ENCODE measurements around the gene PAAF1. TPM values are rescaled to one million over a fixed set of nuclear protein-coding genes. Genes with fewer than 3 reads are reported as not detected.

PAAF1 gene
- polyA plus RNA-seq, 12 donors = 28.1 to 66.7 (median 37.4) TPM; not detected in 1

DNA sequence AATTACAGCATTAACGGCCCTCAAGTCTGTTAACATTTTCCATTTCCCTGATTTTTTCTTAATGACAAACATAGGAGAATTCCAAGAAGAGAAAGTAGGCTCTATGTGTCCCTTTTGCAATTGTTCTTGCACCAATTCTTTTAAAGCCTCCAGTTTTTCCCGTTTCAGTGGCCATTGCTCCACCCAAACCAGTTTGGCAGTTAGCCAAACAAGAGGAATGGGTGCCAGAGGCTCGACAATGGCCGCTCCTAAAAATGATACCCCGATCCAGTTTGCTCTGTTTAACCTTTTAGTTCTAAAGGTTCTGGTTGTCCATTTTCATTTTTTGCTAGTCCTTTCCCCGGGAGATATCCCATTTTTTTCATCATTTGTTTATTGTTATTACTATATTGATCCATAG is 67.3 kb downstream of the PAAF1 start:
- DNase-seq = no peak

DNA sequence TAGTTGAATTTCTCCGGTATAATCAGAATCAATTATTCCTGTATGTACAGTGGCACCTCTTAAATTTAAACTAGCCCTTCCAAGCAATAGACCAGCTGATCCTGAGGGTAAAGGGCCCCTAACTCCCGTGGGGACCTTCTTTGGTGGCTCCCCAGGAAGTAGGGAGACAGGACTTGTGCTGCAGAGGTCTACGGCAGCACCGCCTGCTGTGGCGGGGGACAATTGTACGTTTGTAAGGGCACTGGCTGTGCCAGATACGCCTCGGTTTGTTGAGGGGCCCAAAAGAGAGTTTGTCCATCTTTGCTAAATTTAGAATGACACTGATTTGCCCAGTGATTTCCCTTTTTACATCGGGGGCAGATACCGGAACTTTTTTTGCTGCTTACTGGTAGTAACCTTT is 68.1 kb downstream of the PAAF1 start:
- no peak for DNase-seq

DNA sequence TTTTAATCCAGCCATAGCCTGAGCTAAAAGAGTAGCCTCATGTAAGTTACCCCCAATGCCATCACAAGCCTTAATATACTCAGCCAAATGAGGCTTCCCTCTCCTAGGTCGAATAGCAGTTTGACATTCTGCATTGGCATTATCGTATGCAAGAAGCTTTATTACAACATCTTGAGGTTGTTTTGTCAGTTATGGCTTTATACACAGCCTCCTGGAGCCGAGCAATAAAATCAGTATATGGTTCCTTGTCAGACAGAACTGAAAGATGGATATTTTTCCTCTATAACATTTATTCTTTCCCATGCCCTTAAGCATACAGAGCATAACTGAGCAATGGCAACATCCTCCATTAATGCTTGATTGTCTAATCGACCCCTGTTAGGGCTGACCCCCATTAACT is 68.6 kb downstream of the PAAF1 start:
- DNase-seq = no peak

DNA sequence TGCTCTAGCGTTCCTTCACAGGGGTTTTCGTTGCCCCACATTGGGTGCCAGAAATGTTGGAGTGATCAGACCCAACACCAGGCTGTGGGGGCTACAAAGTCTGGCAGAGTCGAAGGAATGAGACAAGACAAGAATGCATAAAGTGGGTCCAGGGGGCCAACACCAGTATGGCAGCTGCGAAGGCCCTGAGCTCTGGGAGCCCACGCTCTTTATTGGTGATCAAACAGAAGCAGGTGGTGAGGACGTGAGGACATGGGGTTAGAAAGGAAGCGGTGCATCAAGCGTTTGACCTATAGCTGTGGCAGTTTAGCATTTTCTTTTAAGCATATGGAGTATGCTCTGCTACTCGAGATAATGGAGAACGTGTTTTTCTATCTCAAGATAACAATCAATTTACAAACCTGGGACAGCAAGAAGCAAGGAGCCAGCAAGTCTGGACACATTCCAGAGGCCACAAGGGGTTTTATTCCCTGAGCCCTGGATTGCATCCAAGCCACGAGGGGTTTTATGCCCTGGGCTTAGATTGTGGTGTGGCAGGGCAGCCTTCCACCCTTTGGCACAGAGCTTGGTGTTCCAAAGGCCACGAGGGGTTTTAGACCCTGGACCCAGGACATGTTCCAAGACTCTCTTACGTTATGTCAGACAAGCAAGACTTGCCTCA is 70.1 kb downstream of the PAAF1 start:
- DNase-seq = no peak

DNA sequence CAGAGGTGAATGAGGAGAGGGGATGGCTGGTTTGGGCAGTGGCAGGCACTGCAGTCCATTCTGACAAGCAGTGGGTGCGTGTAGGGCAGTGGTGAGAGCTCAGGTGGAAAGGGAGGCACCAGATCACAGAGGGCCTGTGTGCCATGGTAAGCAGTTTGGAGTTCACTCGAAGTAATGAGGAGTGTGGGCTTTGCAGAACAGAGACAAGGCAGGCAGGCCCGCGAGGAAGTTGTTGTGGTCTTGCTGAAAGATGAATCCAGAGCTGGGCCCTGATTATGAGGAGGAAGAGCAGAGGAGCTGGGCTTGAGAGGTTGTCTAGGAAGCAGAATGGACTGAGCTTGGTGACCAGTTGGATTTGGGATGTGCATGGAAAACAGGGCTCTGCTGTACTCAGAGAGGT is 72.4 kb downstream of the PAAF1 start:
- DNase-seq = no peak

DNA sequence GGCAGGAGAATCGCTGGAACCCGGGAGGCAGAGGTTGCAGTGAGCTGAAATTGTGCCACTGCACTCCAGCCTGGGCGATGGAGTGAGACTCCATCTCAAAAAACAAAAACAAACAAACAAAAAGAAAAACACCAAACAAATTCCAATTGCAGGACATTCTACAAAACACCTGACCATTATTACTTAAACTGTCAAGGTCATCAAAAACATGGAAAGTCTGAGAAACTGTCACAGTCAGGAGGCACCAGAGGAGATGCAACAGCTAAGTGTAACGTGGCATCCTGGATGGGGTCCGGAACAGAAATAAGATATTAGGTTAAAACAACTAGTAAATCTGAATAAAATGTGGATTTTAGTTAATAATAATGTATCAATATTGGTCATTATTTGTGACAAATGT is 73.1 kb downstream of the PAAF1 start:
- no peak for DNase-seq

DNA sequence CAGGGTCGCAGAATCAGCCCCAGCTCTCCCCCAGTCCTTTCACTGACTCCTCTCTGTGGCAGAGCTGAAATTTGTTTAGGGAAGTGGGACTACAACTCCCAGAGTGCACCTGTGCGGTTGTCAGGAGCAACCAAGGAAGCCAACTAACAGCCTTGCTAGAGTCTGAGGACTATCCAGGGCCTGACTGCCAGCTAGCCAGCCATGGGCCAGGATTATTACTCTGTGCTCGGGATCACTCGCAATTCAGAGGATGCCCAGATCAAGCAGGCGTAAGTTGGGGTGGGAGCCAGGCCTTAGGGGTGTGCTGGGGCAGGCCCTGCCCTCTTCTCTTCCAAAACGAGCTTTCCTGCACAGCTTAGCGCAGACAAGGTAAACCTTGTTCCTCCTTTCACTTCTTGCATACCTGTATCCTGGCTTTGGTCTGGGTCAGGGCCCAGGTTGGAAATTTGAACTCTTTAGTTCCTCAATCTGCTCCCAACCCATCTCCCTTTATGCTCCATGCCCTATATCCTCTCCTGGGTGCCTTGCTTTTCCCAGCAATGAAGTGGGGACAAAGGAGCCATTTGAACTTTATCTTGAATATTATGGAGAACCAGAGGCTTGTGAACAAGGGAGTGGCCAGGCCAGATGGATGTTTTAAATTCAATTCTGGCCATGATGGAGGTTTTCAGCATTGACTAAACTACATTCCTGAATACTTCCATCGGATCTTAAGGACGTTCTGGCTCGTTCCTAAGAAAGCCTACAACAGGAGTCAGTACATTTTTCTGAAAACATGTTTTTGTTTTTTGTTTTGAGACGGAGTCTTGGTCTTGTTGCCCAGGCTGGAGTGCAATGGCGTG is 74.3 kb downstream of the PAAF1 start, which contains the start of gene DNAJB13:
Gene DNAJB13 (plus strand): TSS at position 158 of the 842 bp plus-strand sequence. CDS start 44 bp downstream, at position 202.
- DNase-seq = no peak

DNA sequence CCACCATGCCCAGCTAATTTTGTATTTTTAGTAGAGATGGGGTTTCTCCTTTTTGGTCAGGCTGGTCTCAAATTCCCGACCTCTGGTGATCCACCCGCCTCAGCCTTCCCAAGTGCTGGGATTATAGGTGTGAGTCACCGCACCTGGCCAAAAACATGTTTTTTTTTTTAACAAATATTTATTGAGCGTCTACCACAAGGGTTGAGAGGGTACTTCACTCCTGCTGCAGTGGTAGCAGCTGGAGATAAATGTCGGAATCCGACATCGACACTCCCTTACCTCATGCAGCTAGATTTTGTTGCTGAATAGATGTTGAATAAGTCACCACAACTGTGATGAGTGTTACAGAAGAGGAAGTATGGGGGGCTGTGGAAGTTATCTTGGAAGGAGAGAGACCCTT is 75.0 kb downstream of the PAAF1 start:
- no peak for DNase-seq

DNA sequence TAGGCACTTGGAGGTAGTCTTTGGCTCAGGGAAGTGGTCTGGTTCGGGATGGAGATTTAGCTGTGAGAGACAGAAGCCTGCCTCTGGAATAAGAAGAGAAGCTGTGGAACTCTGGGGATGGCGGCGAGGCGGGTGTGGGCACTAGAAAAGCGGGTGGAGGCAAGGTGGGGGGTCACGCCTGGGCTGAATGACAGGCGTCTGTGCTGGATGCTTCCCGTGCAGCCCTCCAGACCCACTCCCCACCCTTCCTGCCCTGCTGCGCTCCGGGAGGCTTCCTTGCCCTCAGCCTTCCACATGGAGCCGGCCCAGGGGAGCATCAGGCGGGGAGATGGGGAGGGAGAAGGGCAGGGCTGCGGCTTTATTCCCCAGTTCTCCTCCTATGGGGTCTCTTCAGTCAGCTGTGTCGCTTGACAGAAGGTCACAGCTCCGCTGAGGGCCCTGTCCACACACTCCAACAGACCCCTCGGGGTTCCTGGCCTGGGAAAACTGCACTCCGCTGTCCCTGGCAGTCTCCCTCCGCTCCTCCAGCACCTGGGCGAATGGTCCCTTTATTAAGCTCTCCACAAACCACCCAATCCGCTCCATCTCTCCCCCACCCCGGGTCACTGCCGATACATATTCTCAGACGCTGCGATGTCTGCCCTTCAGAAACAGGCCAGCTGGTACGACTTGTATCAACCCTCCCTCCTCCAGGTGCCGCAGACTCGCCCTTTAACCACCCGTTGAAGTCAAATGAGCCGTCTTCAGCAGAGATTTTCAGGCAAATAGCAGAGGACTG is 80.3 kb downstream of the PAAF1 start:
- DNase-seq = no peak

DNA sequence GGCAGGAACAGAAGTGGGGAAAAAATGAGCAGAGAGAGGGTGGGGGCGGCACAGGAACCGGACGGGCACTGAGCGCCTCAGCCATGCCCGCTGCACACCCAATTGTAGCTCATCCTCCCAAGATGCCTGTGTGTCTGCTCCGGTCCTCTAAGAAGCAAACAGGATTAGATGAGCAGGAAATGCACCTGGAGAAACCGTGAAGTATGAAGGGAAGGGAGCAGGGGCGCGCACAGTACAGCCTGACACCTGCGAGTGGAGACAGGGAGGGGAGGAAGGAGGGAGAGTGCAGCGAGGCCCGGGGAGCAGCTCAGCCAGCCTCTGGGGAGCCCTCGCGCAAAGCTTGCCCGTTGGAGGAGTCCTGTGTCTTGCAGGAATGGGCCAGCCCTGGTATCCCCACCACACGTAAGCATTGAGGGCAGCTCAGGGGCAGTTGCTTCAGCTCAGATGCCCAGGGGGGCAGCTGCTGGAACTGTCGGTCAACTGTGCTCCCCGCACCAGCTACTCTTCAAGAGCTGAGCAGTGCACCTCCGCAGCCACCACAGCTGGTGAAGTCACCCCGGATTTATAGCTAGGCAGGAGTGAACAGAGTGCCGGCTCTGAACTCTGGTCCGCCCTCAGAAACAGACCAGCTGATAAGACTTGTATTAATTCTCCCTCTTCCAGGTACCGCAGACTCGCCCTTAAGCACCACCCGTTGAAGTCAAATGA is 81.0 kb downstream of the PAAF1 start:
- DNase-seq = no peak

DNA sequence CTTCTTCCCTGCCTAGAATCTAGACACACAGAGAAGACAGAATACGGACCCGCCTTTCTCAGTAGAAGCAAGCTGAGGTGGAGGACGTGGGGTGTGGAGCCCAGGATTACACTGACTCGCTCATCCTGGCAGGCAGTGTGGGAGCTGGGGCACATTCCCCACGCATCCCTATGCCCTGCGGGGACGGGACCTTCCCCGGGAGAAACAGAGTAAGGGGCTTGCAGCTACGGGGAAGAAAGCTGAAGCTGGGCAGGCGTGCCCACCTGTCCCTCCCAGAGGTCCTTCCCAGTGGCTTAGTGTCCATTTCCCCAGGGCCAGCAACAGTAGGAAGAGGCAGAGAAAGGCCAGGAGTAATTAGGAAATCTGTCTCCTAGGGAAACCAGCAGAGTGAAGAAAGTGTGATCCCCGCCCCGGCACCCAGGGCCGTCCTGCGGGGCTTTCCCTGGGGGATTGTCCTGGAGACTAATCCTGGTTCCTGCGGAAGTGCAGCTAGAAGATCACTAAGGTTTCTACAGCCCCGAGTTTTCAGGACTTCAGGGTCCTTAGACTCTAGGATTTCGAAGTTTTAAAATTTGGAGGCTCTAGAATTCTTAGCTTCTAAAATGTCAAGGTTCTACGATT is 81.8 kb downstream of the PAAF1 start:
- DNase-seq = no peak

DNA sequence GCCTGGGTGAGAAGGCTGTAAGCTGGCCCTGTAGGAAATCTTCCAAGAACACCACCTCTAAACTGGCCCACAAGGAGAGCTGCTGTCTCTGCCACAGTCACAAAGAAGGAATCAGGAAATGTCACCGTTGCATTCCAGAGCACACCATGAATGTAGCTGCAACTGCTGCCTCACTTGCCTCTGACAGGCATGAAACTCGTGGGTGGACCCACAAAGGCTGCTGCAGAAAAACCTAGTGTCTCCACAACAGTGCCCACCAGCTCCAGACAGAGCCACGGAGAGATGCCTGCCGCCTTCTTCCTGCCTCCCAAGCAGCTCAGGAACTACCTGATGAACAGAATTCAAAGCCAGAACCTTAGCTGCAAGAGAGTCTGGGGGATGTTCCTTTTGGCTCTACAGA is 84.5 kb downstream of the PAAF1 start:
- no peak for DNase-seq

DNA sequence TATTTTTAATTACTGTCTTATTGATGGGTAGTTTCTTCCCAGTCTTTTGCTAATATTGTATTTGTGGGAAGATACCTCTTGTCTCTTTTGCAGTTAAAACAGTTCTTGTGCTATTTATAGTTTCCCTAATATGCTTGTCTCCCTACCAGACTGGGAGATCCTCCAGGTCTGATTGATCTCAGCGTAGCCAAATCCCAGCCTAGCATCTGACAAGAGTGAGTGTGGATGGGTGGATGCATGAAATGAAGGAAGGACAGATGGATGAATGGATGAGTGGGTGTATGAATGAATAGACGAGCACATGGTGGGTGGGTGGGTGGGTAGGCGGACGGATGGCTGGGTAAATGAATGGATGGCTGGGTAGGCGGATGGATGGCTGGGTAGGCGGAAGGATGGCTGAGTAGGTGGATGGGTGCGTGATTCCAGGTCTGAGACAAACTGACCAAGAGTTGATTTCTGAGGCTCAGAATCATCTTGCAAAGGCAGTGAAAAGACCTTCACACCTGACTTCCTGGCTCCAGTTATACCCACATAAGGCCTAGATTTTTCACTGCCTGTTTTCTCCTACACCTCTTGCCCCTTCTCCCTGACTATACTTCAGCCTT is 85.4 kb downstream of the PAAF1 start:
- no peak for DNase-seq

DNA sequence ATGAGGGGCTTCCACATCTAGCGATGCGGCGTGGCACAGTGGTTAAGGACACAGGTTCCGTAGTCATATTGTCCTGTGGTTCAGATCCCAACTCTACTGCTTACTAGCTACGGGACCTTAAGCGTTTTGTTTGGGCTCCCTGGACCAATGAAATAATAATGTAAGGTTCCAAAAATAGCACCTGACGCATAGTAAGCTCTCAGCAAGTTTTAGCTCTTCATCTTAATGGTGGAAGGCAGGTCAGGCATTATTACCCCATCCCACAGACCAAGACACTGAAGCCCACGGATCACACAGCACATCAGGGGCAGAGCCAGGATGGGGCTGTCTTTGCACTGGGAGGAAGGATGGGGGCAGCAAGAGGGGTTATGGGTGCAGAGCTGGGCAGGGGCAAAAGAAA is 87.1 kb downstream of the PAAF1 start:
- no peak for DNase-seq

DNA sequence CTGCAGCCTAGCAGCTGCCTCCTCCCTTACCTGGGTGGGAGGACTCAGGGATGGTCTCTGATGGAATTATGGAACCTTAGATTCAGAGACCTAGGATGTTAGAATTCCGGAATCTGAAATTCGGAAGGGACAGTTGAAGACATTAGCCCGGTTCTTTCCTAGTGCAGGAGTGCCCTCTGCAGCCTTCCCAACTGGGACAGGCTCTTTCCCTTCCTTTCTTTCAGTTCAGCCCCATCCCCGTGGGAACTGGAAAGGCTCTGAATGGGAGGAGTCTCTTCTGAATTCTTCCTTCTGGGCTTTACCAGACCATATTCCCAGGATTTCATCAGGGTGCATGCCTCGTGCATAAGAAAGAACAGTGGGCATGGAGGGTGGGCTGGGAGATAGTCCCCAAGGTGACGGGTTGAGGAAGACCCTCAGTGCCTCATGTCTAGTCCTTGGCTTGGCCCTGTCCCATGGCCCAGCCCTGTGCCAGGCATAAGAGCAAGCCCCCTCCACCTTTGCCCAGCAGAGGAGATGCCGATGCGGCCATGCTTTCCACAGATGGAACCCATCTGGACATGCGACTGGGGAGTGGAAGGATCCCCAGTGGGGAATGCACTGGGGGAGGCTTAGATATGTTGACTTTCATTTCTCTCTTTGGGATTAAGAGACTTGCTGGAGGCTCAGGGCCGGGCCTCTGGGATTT is 88.4 kb downstream of the PAAF1 start:
- DNase-seq = no peak

DNA sequence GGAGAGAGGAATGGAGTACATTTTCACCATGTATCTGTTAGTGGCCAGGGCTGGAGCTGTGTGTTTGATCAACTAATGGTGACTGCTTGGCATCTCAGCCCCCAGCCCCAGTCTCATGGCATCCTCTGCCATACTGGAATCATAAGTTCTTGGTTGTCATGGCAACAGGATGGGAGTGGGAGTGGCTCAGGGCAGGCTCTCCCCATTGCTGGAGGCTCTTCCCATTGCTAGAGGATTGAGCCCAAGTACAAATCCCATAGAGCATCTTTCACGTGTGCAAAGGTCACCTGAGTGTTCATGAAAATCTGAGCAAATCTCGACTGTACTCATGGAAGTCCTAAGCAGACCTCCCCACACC is 88.9 kb downstream of the PAAF1 start:
- DNase-seq = no peak

DNA sequence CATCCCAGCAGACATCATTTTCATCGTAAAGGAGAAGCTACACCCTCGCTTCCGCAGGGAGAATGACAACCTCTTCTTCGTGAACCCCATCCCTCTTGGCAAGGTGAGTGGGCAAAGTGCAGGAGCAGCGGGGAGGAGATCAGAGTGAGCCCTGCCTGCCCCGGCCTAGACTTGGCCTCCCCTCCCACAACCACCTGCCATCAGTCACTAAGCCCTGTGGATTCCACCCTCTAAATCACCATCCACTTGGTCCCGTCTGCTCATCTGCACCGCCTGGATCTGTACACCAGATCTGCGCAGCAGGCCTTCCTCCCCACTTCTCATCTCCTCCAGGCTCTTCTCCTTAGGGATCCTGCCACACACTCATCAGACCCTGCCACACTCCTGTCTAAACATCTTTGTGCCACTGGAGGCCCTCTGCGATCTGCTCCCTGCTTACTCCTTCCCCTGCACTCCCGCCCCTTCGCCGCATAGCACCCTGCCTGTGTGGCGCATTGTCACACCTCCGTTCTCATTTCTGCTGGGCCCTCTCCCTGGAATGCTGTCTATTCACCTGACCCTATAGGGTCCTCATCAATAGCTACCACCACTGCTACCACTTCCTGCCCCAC is 91.7 kb downstream of the PAAF1 start:
- DNase-seq = no peak

DNA sequence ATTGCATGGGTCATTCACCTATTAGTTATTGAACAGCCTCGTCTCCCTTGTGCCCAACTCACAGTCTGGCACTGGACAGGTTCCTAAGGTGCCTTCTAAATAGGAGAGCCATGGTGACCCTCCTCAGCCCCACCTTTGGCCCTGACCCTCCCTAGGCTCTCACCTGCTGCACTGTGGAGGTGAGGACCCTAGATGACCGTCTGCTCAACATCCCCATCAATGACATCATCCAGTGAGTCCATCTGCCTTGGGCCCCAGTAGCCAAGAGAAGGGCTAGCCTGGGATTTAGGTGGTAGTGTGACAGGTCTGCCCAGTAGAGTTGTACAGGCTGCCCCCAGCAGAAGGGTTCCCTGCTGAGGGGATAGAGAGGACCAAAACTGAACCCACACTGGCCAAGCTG is 92.3 kb downstream of the PAAF1 start:
- no peak for DNase-seq

DNA sequence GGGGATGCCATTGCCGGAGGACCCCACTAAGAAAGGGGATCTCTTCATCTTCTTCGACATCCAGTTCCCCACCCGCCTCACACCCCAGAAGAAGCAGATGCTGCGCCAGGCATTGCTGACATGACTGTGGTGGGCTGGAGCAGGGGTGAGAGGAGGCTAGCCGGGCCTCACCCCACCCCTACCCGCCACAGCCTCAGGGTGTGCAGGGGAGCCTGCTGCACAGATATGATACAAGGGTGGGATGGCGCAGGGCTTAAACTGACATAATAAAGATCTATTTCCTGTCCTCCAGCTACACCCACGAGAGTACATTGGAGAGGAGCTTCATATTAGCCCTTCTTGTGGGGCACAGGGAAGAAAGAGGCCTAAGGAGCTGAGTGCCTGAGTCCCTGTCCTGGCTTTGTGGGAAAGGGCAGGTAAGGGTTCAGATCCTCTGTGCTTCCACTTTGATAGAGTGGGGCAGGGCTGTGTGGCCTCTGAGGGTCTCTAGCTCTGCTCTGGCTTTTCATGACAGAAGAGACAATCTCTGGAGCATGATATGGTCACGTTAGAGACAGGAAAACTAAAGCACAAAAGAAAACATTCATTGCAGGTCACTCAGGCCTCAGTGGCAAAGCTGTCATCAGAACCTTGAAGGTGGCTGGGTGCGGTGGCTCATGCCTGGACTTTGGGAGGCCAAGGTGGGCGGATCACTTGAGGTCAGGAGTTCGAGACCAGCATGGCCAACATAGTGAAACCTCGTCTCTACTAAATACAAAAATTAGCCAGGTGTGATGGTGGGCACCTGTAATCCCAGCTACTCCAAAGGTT is 93.4 kb downstream of the PAAF1 start:
- no peak for DNase-seq

All from muscle of arm (tissue), 12 donors.